ENCODE data around the gene ISG20L2. TPM values are rescaled to one million over a fixed set of nuclear protein-coding genes. Genes with fewer than 3 reads are reported as not detected.
A peak's percentile ranks its signal among the peaks of the same experiment; 100 is the strongest.

The ISG20L2 gene
- total and polyA plus RNA-seq, 12 donors = 5.7 to 17.5 (median 13.3) TPM

- H3K27ac ChIP-seq = no peak overlapping the region
- peaks cover 0 to 26% (median 17%) of the 10 kb centered on the region in 9 donors for H3K4me1 ChIP-seq
- H3K27me3 ChIP-seq = peaks cover 0 to 90% (median 52%) of the 10 kb centered on the region in 7 donors
- 0 to 1% methylated on average over 23 of the region's 23 CpGs for WGBS, 2 donors
- TF ChIP-seq, protein P1, sequence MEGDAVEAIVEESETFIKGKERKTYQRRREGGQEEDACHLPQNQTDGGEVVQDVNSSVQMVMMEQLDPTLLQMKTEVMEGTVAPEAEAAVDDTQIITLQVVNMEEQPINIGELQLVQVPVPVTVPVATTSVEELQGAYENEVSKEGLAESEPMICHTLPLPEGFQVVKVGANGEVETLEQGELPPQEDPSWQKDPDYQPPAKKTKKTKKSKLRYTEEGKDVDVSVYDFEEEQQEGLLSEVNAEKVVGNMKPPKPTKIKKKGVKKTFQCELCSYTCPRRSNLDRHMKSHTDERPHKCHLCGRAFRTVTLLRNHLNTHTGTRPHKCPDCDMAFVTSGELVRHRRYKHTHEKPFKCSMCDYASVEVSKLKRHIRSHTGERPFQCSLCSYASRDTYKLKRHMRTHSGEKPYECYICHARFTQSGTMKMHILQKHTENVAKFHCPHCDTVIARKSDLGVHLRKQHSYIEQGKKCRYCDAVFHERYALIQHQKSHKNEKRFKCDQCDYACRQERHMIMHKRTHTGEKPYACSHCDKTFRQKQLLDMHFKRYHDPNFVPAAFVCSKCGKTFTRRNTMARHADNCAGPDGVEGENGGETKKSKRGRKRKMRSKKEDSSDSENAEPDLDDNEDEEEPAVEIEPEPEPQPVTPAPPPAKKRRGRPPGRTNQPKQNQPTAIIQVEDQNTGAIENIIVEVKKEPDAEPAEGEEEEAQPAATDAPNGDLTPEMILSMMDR (IDR thresholded peaks at IDR 0.05) = peak; percentile 87 to 96 (median 93)
- H3K36me3 ChIP-seq = no peaks in the 10 kb centered on the region
- DNase-seq (peak; percentile 71 to 74), ATAC-seq (peak; percentile 82 to 94 (median 91))
- peak overlapping the region in 4 of 10 donors; percentile 1 to 36 (median 17) for H3K4me3 ChIP-seq
- intact Hi-C loops (cut with DNase I) = loop anchor here in 8 of 10 donors (1.0 to 10.0 kb wide), 7 partner anchors 36 to 236 kb away; partner anchors contain the start of genes LRRC71 (in 1 of the 8) and NTRK1 (in 1 of the 8)
- H3K9me3 ChIP-seq = no peaks in the 10 kb centered on the region
Observed at GRCh38 chr1:156689035-156689952, 39.3 kb downstream of the ISG20L2 start.

DNA sequence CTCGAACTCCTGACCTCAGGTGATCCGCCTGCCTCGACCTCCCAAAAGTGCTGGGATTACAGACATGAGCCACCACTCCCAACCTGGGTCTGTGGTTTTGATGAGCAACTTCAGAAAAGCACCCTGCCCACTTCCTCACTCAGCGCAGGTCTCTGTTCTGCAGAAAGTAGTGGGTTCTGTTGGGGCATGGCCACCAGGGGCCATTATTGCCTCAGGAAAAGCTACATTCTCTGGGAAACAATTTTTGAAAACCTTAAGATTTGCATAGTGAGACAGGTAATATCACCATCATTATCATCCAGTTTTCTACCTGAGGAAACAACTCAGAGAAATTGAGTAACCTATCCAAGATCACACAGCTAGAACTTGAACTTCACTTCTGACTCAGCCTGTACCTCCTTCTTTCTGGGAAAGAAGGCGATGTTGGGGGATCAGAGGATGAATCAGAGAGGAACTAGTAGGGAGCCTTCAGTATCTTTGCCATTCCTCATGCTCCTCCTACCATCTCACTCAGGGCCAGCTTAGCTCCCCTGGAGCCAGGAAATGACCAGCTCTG lies 44.3 kb downstream of the ISG20L2 start:
- Histone ChIP-seq H3K4me3 (no peak overlapping the region), H3K36me3 (no peaks in the 10 kb centered on the region), H3K9me3 (no peaks in the 10 kb centered on the region), H3K4me1 (peaks cover 0 to 5% (median 2%) of the 10 kb centered on the region in 9 donors), H3K27me3 (peaks cover 0 to 66% (median 12%) of the 10 kb centered on the region in 7 donors), H3K27ac (no peak overlapping the region)
- WGBS, 2 donors = 79 to 81% methylated on average over 5 of the region's 5 CpGs
- no peak for ATAC-seq
- intact Hi-C loops (cut with DNase I) = loop anchor here in 2 of 10 donors (10.0 kb wide), 2 partner anchors 180 to 240 kb away; partner anchors contain the start of genes LRRC71 (in 1 of the 2) and NTRK1 (in 1 of the 2)
- no peak for DNase-seq
- TF ChIP-seq, protein P1 (IDR thresholded peaks at IDR 0.05) = no peak

- H3K27me3 ChIP-seq = peaks cover 0 to 67% (median 7%) of the 10 kb centered on the region in 7 donors
- no peak for ATAC-seq
- WGBS, 2 donors = 65 to 79% methylated on average over 5 of the region's 5 CpGs
- TF ChIP-seq, protein P1 (IDR thresholded peaks at IDR 0.05) = no peak
- H3K4me3 ChIP-seq = no peak overlapping the region
- H3K36me3 ChIP-seq = no peaks in the 10 kb centered on the region
- peaks cover 0 to 10% (median 6%) of the 10 kb centered on the region in 9 donors for H3K4me1 ChIP-seq
- no peak for DNase-seq
- H3K27ac ChIP-seq = no peak overlapping the region
- no peaks in the 10 kb centered on the region for H3K9me3 ChIP-seq
- intact Hi-C loops (cut with DNase I) = loop anchor here in 2 of 10 donors (10.0 kb wide), 2 partner anchors 182 to 242 kb away; partner anchors contain the start of genes LRRC71 (in 1 of the 2) and NTRK1 (in 1 of the 2)
Observed at GRCh38 chr1:156682166-156682890, 46.2 kb downstream of the ISG20L2 start.
